ENCODE results near the gene NDUFV2.

GRCh38 chr18:9108911-9109310 lies 6.4 kb downstream of the NDUFV2 start:
- TF ChIP-seq, protein P1, sequence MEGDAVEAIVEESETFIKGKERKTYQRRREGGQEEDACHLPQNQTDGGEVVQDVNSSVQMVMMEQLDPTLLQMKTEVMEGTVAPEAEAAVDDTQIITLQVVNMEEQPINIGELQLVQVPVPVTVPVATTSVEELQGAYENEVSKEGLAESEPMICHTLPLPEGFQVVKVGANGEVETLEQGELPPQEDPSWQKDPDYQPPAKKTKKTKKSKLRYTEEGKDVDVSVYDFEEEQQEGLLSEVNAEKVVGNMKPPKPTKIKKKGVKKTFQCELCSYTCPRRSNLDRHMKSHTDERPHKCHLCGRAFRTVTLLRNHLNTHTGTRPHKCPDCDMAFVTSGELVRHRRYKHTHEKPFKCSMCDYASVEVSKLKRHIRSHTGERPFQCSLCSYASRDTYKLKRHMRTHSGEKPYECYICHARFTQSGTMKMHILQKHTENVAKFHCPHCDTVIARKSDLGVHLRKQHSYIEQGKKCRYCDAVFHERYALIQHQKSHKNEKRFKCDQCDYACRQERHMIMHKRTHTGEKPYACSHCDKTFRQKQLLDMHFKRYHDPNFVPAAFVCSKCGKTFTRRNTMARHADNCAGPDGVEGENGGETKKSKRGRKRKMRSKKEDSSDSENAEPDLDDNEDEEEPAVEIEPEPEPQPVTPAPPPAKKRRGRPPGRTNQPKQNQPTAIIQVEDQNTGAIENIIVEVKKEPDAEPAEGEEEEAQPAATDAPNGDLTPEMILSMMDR (IDR thresholded peaks at IDR 0.05; ENCODE audit: insufficient read depth, low read length, poor library complexity, severe bottlenecking): no peak
- TF ChIP-seq EZH2phosphoT487 (conservative IDR thresholded peaks at IDR 0.05; ENCODE audit: low read length): no peak

Data from SU-DHL-6 (cell line).